WI38 (cell line): ENCODE data around the gene M1AP.

Source experiments
- H3K4me3 ChIP-seq: 2 replicates; pipeline ENCODE4 v1.5.1; 2011; ENCODE audit warnings: low read depth, mild to moderate bottlenecking, control low read depth, low read length
- TF ChIP-seq, protein P1 (sequence below): IDR thresholded peaks from 2 replicates; pipeline ENCODE4 v1.5.1; 2012; ENCODE audit warnings: low read depth, mild to moderate bottlenecking, control low read depth, low read length

M1AP gene

DNA sequence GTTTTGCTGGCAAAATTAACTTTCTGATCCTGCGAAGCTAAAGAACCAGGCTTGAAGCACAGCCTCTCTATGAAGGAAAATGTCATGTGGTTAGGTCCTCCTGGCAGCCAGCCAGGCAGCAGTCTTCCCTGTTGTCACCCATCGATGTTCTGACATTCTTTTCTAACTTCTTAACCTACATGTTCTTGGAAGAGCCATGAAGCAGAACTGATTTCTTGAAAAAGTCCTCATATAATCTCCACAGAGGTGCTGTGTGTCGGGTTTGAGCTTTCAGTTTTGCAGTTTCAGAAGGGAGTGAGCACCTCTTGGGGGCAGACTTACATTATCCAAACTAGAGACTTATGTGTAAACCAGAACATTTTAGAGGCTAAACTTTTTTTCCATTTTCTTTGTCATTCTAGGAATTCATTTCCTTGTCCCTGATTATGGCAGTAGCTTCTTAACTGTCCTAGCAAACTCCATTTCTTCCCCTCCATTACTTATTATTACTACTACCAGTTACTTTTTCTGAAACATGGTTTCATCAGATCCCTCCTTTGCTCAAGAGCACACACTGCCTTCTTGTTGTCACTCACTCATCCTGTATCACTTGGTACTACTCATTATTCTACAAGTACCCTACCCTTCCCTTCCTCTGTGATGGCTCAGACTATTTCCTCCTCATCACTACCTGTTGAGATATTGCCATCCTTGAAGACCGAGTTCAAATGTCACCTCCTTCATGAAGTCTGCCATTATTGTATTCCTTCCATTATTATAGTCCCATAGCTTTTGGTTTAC, 62.5 kb downstream of the M1AP start:
- no peak overlapping the region for H3K4me3 ChIP-seq

GRCh38 chr2:74584088-74584645, 64.0 kb downstream of the M1AP start:
- TF ChIP-seq, protein P1, sequence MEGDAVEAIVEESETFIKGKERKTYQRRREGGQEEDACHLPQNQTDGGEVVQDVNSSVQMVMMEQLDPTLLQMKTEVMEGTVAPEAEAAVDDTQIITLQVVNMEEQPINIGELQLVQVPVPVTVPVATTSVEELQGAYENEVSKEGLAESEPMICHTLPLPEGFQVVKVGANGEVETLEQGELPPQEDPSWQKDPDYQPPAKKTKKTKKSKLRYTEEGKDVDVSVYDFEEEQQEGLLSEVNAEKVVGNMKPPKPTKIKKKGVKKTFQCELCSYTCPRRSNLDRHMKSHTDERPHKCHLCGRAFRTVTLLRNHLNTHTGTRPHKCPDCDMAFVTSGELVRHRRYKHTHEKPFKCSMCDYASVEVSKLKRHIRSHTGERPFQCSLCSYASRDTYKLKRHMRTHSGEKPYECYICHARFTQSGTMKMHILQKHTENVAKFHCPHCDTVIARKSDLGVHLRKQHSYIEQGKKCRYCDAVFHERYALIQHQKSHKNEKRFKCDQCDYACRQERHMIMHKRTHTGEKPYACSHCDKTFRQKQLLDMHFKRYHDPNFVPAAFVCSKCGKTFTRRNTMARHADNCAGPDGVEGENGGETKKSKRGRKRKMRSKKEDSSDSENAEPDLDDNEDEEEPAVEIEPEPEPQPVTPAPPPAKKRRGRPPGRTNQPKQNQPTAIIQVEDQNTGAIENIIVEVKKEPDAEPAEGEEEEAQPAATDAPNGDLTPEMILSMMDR: no peak
- no peak overlapping the region for H3K4me3 ChIP-seq

More for the DNA sequence above, 62.5 kb downstream of the M1AP start:
- TF ChIP-seq, protein P1: no peak

DNA sequence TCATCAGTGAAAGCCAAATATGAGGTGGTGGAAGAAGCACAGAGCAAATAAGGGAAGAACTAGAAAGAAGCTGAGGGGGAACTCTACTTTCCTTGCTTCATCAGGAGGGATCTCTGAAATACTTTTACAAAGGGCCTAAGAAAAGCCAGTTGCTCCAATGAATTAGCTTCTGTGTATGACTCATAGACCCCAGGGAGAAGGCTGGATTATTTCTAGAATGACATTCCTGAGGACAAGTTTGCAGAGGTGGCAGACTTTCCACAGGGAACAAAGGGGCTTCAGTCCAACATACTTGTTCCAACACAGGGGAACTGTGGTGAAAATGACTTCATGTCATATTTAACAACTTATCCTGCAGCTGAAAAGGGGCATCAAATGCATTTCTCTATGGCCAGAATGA, 64.6 kb downstream of the M1AP start:
- TF ChIP-seq, protein P1: no peak
- no peak overlapping the region for H3K4me3 ChIP-seq

DNA sequence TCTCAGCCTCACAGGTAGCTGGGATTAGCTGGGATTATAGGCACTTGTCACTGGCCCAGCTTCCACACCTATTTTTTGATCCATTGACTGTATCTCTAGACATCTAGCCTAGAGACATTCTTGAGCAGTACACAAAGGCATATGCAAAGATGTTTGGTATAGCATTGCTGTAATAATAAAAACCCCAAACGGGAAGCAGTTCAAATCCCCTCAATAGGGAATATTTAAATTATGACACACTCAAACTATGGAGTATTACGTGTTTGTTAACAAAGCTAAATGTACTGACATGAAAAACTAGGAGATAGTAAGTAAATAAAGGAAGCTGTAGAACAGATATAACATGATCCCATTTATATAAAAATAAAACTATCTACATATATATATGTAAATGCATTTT, 65.9 kb downstream of the M1AP start:
- H3K4me3 ChIP-seq: no peak overlapping the region
- TF ChIP-seq, protein P1: no peak

DNA sequence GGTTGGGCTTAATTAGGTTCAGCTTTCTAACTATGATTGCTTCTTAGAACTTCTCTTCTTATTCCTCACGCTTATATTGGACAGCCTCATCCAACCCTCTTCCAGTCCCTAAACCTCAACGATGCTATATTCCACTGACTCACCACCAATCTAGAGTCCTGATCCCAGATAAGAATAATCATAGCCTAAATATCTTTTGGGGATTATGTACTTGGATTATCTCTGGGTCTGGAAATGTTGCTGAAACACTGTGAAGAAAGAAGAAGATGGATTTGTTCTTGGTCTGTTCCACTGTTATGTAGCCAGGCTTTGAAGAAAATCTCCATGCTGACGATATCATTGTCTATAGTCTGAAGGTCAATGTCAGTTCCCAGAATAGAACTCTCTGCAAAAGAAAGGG, 66.7 kb downstream of the M1AP start:
- TF ChIP-seq, protein P1: no peak
- H3K4me3 ChIP-seq: no peak overlapping the region

DNA sequence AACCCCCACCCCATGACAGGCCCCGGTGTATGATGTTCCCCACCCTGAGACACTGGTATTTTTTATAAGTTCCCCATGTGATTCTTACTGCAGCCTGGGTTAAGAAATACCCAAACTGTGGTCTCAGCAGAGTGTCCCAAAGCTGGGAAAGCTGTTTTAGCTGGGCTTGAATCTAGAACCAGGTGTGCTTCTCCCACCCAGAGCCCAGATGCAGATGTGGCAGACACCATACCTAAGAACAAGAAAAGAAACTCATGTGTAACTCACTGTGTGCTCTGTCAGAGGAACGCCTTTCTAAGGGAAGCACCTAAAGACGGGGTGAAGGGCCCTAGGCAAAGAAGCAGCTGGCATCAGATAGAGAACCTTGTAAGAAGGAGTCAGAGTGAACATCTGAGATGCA, 69.7 kb downstream of the M1AP start:
- TF ChIP-seq, protein P1: no peak
- H3K4me3 ChIP-seq: no peak overlapping the region

DNA sequence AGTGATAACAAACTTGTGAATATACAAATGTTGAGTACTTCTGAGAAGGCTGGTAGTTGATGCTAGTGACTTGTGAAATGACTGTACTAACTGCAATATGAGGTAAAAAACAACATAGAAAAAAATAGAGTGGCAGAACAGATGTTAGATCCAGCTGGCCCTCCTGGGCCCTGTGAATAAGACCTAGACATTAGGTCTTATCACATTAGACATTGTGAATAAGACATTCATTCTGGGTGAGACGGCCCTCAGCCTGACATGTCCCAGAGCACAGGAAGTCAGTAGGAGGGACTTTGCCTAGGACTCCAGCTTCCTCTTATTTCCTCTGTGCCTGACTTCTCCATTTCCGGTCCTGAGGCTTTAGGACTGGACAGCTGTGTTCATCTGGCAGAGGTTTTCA, 70.7 kb downstream of the M1AP start:
- TF ChIP-seq, protein P1: no peak
- no peak overlapping the region for H3K4me3 ChIP-seq
